Erythroblast (primary cell): Measurements from ENCODE around the gene MATN3.

Source experiments
- GATA1 ChIP-seq: IDR thresholded peaks from 2 replicates; pipeline ENCODE4 v1.6.1; 2011; ENCODE audit warnings: low read depth, mild to moderate bottlenecking, control low read depth, low read length, moderate library complexity
- POLR2A ChIP-seq: IDR thresholded peaks from 2 replicates; pipeline ENCODE4 v1.6.1; 2011; ENCODE audit warnings: mild to moderate bottlenecking, low read length

- TF ChIP-seq POLR2A (no peak), GATA1 (no peak)
Measured at GRCh38 chr2:19989342-19989666, 23.2 kb downstream of the MATN3 start.
